Dedifferentiated amniotic fluid mesenchymal stem cell (primary cell): ENCODE measurements around the gene SCG2.

Experiments
- DNase-seq: peaks from one replicate; pipeline ENCODE4 v3.0.0-alpha.2; 2016; ENCODE audit errors: extremely low spot score

Gene SCG2

DNA sequence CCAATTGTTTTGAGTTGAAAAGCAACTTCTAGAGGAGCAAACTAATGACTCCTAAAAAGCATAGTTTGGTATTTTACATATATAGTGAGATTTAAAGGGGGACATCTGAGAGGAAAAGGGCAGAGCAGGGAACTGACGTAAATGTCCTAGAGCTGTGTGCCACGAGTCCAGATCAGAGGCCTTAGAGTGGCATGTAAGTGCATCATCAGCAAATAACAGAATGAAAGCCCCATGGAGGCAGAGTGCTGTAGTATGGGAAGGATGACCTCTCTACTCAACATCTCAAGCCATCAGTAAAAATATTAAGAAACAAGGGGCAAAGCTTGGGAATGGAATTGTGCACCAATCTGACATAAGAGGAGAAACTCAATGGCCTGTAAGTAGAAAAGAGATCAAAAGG lies 31.4 kb downstream of the SCG2 start:
- DNase-seq = no peak

DNA sequence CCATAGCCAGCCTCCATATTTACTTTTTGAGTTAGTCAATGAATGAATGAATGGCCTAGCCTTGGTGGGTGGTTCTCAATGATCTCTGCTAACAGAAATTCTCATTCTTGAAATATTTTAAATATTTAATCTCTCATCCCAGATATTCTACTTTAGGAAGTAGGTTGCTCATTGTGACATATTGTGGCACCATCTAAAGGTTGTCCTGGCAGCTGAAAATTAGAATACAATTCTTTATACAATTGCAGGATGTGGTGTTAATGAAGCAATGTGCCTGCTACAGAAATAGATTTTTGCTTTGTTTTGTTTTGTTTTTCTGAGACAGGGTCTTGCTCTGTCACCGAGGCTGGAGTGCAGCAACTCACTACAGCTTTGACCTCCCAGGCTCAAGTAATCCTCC lies 35.8 kb downstream of the SCG2 start:
- no peak for DNase-seq

DNA sequence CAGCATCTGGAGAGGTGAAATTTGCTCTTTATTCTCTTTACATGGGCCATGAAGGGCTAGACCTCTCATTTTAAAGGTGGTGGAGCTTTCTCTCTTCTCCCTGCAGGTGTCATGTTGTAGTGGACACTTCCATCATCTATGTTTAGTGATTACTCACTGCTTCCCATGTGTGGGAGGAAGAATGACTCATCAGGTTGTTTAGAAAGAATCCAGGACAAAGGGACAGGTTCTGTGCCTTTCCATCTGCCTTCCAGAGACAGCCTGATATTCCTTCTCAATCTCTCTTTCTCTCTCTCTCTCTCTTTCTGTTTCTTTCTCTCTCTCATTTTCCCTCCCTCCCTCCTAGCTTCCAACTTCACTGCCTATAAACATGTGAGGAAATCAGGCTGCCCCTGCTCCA lies 38.7 kb downstream of the SCG2 start:
- DNase-seq = peak; percentile 50

DNA sequence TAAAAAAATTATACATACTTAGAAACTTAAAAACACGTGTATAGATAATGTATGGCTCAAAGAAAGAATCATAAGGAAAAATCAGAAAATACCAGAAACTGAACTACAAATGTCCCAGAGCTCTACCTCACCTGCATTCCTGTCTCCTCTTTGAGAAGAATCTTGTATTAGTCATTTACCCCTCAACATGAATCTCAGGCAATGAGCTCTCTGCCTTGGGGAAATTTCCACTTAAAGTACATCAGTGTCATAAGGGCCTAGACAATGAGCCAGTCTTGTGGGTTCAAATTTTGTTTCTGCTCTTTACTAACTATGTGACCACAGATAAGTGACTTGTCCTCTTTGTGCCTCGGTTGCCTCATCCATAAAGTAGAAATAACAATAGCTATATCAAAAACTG lies 40.1 kb downstream of the SCG2 start:
- no peak for DNase-seq

DNA sequence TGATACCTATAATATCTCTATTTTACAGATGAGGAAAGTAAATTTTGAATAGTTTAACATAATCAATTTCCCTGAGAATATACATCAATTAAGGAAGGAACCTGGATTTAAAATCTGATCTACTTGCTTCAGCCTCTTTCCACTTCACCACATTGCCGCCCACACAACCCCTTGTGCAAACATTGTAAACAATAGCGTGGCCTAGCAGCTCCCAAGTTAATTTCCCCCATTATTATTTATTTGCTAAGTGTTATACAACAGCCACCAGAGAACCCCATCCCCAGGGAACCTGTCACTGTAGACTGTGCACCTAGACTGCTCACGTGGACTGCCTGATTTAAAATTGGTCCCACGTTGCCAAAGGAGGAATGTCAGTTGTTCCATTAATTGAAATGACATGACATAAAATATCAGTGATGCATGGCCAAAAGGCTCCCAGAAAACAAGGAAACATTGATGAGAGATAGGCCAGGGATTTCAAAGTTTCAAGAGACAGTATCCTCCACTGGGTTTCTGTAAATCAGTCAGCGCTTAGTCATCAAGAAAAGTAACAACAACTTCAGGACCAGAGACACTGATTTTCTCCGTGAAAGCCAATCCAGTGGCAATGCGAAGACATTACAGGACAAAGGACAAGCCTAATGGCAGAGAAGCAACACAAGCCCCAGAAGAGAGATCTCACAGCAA lies 41.3 kb downstream of the SCG2 start:
- DNase-seq = no peak

DNA sequence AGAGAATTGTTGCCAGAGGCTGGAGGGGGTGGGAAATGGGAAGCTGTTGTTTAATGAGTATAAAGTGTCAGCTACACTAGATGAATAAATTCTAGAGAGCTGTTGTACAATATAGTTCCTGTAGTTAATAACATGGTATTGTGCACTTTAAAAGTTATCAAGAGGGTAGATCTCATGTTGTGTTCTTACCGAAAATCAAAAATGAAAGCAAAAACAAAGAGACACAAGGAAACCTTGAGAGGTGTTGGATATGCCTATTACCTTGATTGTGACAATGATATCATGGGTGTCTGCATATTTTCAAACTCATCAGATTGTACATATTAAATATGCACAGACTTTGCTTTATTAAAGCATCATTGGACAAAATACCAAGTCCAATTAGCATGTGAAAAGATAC lies 43.2 kb downstream of the SCG2 start:
- DNase-seq = no peak

DNA sequence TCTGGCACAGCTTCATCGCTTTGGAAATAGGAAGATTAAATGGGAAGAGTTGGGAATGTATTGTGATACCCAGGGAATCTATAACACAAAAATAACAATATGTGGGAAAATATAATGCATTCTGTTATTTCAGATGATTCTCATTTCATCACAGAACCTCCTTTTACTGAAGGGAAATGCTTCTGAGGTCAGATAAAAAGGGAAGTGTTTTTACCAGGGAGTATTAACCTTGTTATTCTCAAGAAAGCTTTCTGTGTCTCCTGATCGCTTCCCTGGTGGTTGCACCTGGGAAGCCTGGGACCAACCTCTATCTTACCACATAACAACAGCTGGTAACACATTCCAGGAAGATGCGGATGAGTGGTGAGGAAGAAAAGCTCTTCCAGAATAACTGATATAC lies 47.2 kb downstream of the SCG2 start:
- no peak for DNase-seq

DNA sequence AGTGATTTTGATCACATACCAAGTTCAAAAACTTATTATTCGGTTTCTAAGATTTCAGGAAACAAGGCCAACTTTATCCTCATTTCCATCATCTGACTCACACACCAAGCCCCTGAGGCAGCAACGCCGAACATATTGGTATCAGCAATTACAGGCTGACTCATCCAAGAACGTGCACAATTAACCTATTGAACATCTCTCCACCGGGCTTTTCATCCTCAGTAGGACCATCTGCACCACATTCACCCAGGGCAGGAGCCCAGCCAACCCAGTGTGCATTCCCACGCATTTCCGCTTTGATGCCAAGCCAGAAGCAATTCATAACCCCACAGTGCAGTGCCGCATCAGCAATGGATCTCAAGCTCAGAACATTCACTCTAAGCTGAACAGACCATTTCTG lies 52.9 kb downstream of the SCG2 start:
- DNase-seq = peak; percentile 88

DNA sequence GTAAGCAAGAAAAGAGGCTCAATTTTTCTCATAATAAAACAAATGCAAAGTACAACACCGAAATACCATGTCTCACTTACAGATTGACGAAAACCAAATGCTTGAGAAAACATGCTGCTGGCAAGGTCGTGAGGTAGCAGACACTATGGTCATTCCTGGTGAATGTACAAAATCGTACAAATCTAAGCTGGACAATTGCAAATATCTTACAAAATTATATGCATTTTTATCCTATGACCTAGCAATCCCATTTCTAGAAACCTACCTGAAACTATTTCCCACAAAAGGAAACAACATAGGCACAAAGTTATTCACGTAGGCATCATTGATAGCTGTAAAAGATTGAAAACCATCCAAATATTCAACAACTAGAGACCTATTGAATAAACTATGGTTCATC lies 54.0 kb downstream of the SCG2 start:
- DNase-seq = no peak
